Transverse colon (tissue), 4 donors: ENCODE measurements around the gene CAPN1. TPM values are rescaled to one million over a fixed set of nuclear protein-coding genes. Genes with fewer than 3 reads are reported as not detected.

Experiments used
- DNase-seq: peaks from one replicate; pipeline ENCODE4 v3.0.0-alpha.2; 2019
- H3K27ac ChIP-seq, 4 donors: fragments of 200-600 bp; sonication (generic); 2 replicates each; pipeline ENCODE4 v1.5.1; 2016 to 2018; ENCODE audit warnings: inconsistent platforms in 4 of 4
- H3K27me3 ChIP-seq: fragments of 200-600 bp; sonication (generic); 2 replicates; pipeline ENCODE4 v1.5.1; 2017; ENCODE audit warnings: inconsistent platforms
- H3K36me3 ChIP-seq, 4 donors: fragments of 200-600 bp; sonication (generic); 2 replicates each; pipeline ENCODE4 v1.5.1; 2017 to 2019; ENCODE audit warnings: inconsistent platforms in 4 of 4
- H3K4me1 ChIP-seq, 4 donors: fragments of 200-600 bp; sonication (generic); 2 replicates each; pipeline ENCODE4 v1.5.1; 2017 to 2020; ENCODE audit warnings: inconsistent platforms in 4 of 4
- H3K4me3 ChIP-seq, 4 donors: fragments of 200-600 bp; sonication (generic); 1 replicate in 1 of 4; 2 replicates in 3 of 4; pipeline versions ENCODE4 v1.5.1 to v1.6.1; 2017 to 2019; ENCODE audit warnings: inconsistent platforms in 4 of 4
- H3K9me3 ChIP-seq, 2 donors: fragments of 200-600 bp; sonication (generic); 2 replicates each; pipeline ENCODE4 v1.5.1; 2017 to 2019; ENCODE audit warnings: inconsistent platforms in 2 of 2
- CTCF ChIP-seq, 5 experiments: fragments of 200-600 bp in 3 of 5; fragments of 450-650 bp in 2 of 5; sonication (generic) in 3 of 5; IDR thresholded peaks; 1 replicate in 2 of 5; 2 replicates in 3 of 5; pipeline ENCODE4 v1.5.1; 2016 to 2017; ENCODE audit warnings: antibody characterized with exemption in 5 of 5, inconsistent platforms in 3 of 5, mild to moderate bottlenecking in 2 of 5, moderate library complexity in 1 of 5
- EP300 ChIP-seq: sonication (generic); formaldehyde crosslinking; IDR thresholded peaks from one replicate; pipeline ENCODE4 v1.6.1; 2017; ENCODE audit warnings: antibody characterized with exemption, low read depth
- POLR2A ChIP-seq: fragments of 450-650 bp; IDR thresholded peaks from one replicate; pipeline ENCODE4 v1.6.1; 2016; ENCODE audit warnings: antibody characterized with exemption, mild to moderate bottlenecking, moderate library complexity
- POLR2AphosphoS5 ChIP-seq, 3 donors: sonication (generic); formaldehyde crosslinking; IDR thresholded peaks; one replicate each; pipeline ENCODE4 v1.6.1; 2016; ENCODE audit warnings: antibody characterized with exemption in 3 of 3
- WGBS, 2 donors: methylation state at CpG; one replicate each; pipeline ENCODE4 v1.1.5; 2018; ENCODE audit warnings: low coverage in 1 of 2; 5-methylcytosine and 5-hydroxymethylcytosine counted together
- in situ Hi-C, 4 donors: fragments of 200-750 bp; cut with MboI; loops; one replicate each; pipeline versions ENCODE4 v1.15.0 to v1.15.1; 2017; ENCODE audit warnings: low sequenced_read_pairs in 3 of 4, low pct_ligation_motif_present in 1 of 4, low pct_unique_long_range_greater_than_20kb in 1 of 4
- intact Hi-C: fragments of 100-400 bp; cut with DNase I; formaldehyde crosslinking; loops from one replicate; pipeline ENCODE4 v1.15.1; 2023; ENCODE audit warnings: low total_unique reads
- total RNA-seq, 4 donors: library from RNA; depleted of rRNA; stranded (reverse); fragments of >200 nt; gene quantifications; one replicate each; pipeline ENCODE4 v1.1.0, GENCODE V29; 2016

CAPN1 gene
- total RNA-seq, 4 donors from 2014 or later, result 211 to 1,179 (median 376) TPM

- H3K9me3 ChIP-seq, result no peaks in the 10 kb centered on the region
- 93 to 100% methylated on average over 6 to 9 of the region's 9 CpGs for WGBS, 2 donors
- intact Hi-C loops (no loop called here), in situ Hi-C loops (loop anchor here in 1 of 4 donors (10.0 kb wide), 1 partner anchor 52 kb away; the partner anchor contains the start of gene SYVN1)
- TF ChIP-seq POLR2AphosphoS5 (IDR thresholded peaks at IDR 0.05) (no peak), POLR2A (no peak), CTCF (IDR thresholded peaks at IDR 0.05) (no peak), EP300 (no peak)
- H3K27me3 ChIP-seq, result no peaks in the 10 kb centered on the region
- H3K4me1 ChIP-seq, result peaks cover 0 to 16% (median 14%) of the 10 kb centered on the region in 4 donors
- no peak overlapping the region for H3K4me3 ChIP-seq
- peaks cover 0 to 44% (median 20%) of the 10 kb centered on the region in 4 donors for H3K36me3 ChIP-seq
- DNase-seq, result no peak
- H3K27ac ChIP-seq, result no peak overlapping the region
Observed at GRCh38 chr11:65186701-65187100, 5.0 kb downstream of the CAPN1 start.

GRCh38 chr11:65187146-65187675 lies 5.5 kb downstream of the CAPN1 start:
- Histone ChIP-seq H3K27me3 (no peaks in the 10 kb centered on the region), H3K4me3 (no peak overlapping the region), H3K9me3 (no peaks in the 10 kb centered on the region), H3K27ac (no peak overlapping the region), H3K4me1 (peaks cover 0 to 15% (median 14%) of the 10 kb centered on the region in 4 donors), H3K36me3 (peaks cover 0 to 49% (median 22%) of the 10 kb centered on the region in 4 donors)
- TF ChIP-seq CTCF (IDR thresholded peaks at IDR 0.05) (no peak), POLR2A (no peak), POLR2AphosphoS5 (IDR thresholded peaks at IDR 0.05) (no peak), EP300 (no peak)
- DNase-seq, result no peak
- 90% methylated on average over 6 of the region's 6 CpGs; no CpG with 5 or more reads in 1 of the 2 donors for WGBS, 2 donors
- in situ Hi-C loops (loop anchor here in 1 of 4 donors (10.0 kb wide), 1 partner anchor 52 kb away; the partner anchor contains the start of gene SYVN1), intact Hi-C loops (no loop called here)

GRCh38 chr11:65187971-65188461 lies 6.3 kb downstream of the CAPN1 start:
- Histone ChIP-seq H3K9me3 (no peaks in the 10 kb centered on the region), H3K4me3 (no peak overlapping the region), H3K27ac (no peak overlapping the region), H3K27me3 (no peaks in the 10 kb centered on the region), H3K36me3 (peaks cover 0 to 49% (median 23%) of the 10 kb centered on the region in 4 donors), H3K4me1 (peaks cover 0 to 7% (median 6%) of the 10 kb centered on the region in 4 donors)
- 89 to 100% methylated on average over 4 to 20 of the region's 20 CpGs for WGBS, 2 donors
- in situ Hi-C loops, result loop anchor here in 1 of 4 donors (10.0 kb wide), 1 partner anchor 53 kb away; the partner anchor contains the start of gene SYVN1
- no peak for DNase-seq
- intact Hi-C loops, result no loop called here
- no peak for TF ChIP-seq POLR2A
- no peak for TF ChIP-seq POLR2AphosphoS5 (IDR thresholded peaks at IDR 0.05)
- TF ChIP-seq EP300, result no peak
- TF ChIP-seq CTCF (IDR thresholded peaks at IDR 0.05), result no peak

- H3K4me1 ChIP-seq, result peaks cover 0 to 3% (median 1%) of the 10 kb centered on the region in 4 donors
- TF ChIP-seq POLR2A, result no peak
- TF ChIP-seq EP300, result no peak
- TF ChIP-seq CTCF (IDR thresholded peaks at IDR 0.05), result no peak
- no peak for TF ChIP-seq POLR2AphosphoS5 (IDR thresholded peaks at IDR 0.05)
- intact Hi-C loops, result no loop called here
- no peaks in the 10 kb centered on the region for H3K27me3 ChIP-seq
- in situ Hi-C loops, result loop anchor here in 1 of 4 donors (10.0 kb wide), 1 partner anchor 54 kb away; the partner anchor contains the start of gene SYVN1
- H3K9me3 ChIP-seq, result no peaks in the 10 kb centered on the region
- H3K36me3 ChIP-seq, result peaks cover 0 to 49% (median 23%) of the 10 kb centered on the region in 4 donors
- no peak overlapping the region for H3K4me3 ChIP-seq
- no peak for DNase-seq
- 94% methylated on average over 18 of the region's 18 CpGs; no CpG with 5 or more reads in 1 of the 2 donors for WGBS, 2 donors
- no peak overlapping the region for H3K27ac ChIP-seq
Observed at GRCh38 chr11:65188486-65188885, 6.8 kb downstream of the CAPN1 start.
